ENCODE data around the gene FAM50B.

DNA sequence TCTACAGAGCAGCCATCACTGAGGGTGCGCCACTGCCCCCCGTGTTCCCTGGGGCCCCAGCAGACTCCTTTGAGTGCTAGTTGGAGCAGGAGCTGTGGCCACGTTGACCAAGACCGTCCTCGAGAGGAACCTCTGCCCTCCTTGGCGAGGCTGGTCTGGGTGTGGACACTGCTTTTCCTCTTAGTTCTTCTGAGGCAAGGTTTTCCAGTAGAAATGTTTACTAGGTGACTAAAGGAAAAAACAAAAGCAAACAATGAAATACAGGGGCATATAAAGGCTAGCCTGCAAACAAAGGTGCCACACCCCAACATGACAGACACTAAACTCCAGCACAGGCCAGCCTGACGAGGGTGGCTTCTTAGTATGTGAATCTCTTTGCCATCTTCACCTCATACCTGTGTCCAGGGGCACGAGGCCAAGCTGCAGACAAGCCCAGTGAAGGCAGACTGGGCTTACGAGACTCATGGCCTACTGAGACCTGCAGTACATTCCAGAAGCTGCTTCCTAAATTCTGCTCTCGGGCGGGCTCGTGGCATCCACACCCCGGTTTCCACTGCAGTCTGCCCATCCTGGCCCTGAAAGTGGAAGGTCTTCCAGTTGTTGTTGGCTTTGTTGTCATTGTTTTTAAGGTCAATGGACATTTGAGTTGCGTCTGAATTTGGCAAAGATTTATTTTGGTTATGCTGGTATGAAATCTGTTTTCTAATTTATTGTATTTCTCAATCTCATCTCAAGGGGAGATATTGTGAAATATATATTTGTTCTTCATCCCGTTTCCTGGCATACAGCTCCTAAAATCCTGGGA lies 39.2 kb downstream of the FAM50B start:
- TF ChIP-seq, protein P1, sequence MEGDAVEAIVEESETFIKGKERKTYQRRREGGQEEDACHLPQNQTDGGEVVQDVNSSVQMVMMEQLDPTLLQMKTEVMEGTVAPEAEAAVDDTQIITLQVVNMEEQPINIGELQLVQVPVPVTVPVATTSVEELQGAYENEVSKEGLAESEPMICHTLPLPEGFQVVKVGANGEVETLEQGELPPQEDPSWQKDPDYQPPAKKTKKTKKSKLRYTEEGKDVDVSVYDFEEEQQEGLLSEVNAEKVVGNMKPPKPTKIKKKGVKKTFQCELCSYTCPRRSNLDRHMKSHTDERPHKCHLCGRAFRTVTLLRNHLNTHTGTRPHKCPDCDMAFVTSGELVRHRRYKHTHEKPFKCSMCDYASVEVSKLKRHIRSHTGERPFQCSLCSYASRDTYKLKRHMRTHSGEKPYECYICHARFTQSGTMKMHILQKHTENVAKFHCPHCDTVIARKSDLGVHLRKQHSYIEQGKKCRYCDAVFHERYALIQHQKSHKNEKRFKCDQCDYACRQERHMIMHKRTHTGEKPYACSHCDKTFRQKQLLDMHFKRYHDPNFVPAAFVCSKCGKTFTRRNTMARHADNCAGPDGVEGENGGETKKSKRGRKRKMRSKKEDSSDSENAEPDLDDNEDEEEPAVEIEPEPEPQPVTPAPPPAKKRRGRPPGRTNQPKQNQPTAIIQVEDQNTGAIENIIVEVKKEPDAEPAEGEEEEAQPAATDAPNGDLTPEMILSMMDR (IDR thresholded peaks at IDR 0.05) = no peak
- no peak for TF ChIP-seq POLR2A (IDR thresholded peaks at IDR 0.05)

Measured in esophagus squamous epithelium (tissue), 4 donors.